Tibial nerve (tissue), 4 donors: ENCODE data around the gene FAM234A. TPM values are rescaled to one million over a fixed set of nuclear protein-coding genes. Genes with fewer than 3 reads are reported as not detected.
"Not testable (repeated sequence)": the region's sequence is repeated elsewhere in the genome, so short reads cannot be mapped to it uniquely, and the experiment has no call there.

Experiments
- DNase-seq, 2 donors: peaks; one replicate each; pipeline ENCODE4 v3.0.0-alpha.2; 2019; ENCODE audit warnings: low spot score in 2 of 2
- H3K27ac ChIP-seq, 4 donors: fragments of 200-600 bp; sonication (generic) in 3 of 4; one replicate each; pipeline ENCODE4 v1.5.1; 2017 to 2019; ENCODE audit warnings: mild to moderate bottlenecking in 1 of 4
- H3K27me3 ChIP-seq, 2 donors: fragments of 200-600 bp; sonication (generic) in 1 of 2; one replicate each; pipeline versions ENCODE4 v1.5.1 to v1.6.0; 2017 to 2019
- H3K36me3 ChIP-seq, 3 donors: fragments of 200-600 bp; sonication (generic); one replicate each; pipeline ENCODE4 v1.5.1; 2018 to 2019
- H3K4me1 ChIP-seq, 4 donors: fragments of 200-600 bp; sonication (generic) in 3 of 4; one replicate each; pipeline ENCODE4 v1.5.1; 2017 to 2019
- H3K4me3 ChIP-seq, 4 donors: fragments of 200-600 bp; sonication (generic) in 3 of 4; one replicate each; pipeline ENCODE4 v1.5.1; 2017 to 2019; ENCODE audit warnings: mild to moderate bottlenecking in 1 of 4, moderate library complexity in 1 of 4
- H3K9me3 ChIP-seq, 4 donors: fragments of 200-600 bp; sonication (generic) in 3 of 4; one replicate each; pipeline ENCODE4 v1.5.1; 2017 to 2019
- CTCF ChIP-seq, 5 experiments: fragments of 200-600 bp in 3 of 5; fragments of 450-650 bp in 2 of 5; sonication (generic) in 3 of 5; IDR thresholded peaks; one replicate each; pipeline ENCODE4 v1.5.1; 2016 to 2019; ENCODE audit warnings: antibody characterized with exemption in 5 of 5, mild to moderate bottlenecking in 3 of 5, moderate library complexity in 2 of 5
- EP300 ChIP-seq, 2 donors: sonication (generic); formaldehyde crosslinking; IDR thresholded peaks; one replicate each; pipeline ENCODE4 v1.6.1; 2017; ENCODE audit warnings: antibody characterized with exemption in 2 of 2, mild to moderate bottlenecking in 1 of 2
- POLR2A ChIP-seq, 2 donors: fragments of 450-650 bp; IDR thresholded peaks; one replicate each; pipeline ENCODE4 v1.6.1; 2017; ENCODE audit warnings: antibody characterized with exemption in 2 of 2, mild to moderate bottlenecking in 2 of 2, moderate library complexity in 2 of 2
- WGBS, 2 donors: methylation state at CpG; one replicate each; pipeline ENCODE4 v1.1.5; 2018; 5-methylcytosine and 5-hydroxymethylcytosine counted together
- total RNA-seq, 4 donors: library from RNA; depleted of rRNA; stranded (reverse); fragments of >200 nt; gene quantifications; one replicate each; pipeline ENCODE4 v1.1.0, GENCODE V29; 2016

The FAM234A gene
- total RNA-seq, 4 donors from 2014 or later = 73.5 to 192 (median 99.0) TPM

- no peak overlapping the region for H3K4me3 ChIP-seq
- no peak for DNase-seq
- 95% methylated on average over 6 of the region's 6 CpGs for WGBS, 2 donors
- no peaks in the 10 kb centered on the region for H3K27me3 ChIP-seq
- H3K4me1 ChIP-seq = no peaks in the 10 kb centered on the region
- TF ChIP-seq POLR2A (IDR thresholded peaks at IDR 0.05) (no peak), EP300 (IDR thresholded peaks at IDR 0.05) (no peak), CTCF (IDR thresholded peaks at IDR 0.05) (no peak)
- H3K27ac ChIP-seq = no peak overlapping the region
- H3K9me3 ChIP-seq = no peaks in the 10 kb centered on the region
- peaks cover 3 to 85% (median 4%) of the 10 kb centered on the region in 3 donors for H3K36me3 ChIP-seq
Observed at GRCh38 chr16:255183-255582, 20.6 kb downstream of the FAM234A start.

DNA sequence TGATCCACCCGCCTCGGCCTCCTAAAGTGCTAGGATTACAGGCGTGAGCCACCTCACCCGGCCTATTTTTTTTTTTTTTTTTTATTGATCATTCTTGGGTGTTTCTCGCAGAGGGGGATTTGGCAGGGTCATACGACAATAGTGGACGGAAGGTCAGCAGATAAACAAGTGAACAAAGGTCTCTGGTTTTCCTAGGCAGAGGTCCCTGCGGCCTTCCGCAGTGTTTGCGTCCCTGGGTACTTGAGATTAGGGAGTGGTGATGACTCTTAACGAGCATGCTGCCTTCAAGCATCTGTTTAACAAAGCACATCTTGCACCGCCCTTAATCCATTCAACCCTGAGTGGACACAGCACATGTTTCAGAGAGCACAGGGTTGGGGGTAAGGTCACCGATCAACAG, 23.5 kb downstream of the FAM234A start:
- H3K27ac ChIP-seq = not testable (repeated sequence)
- peaks cover 0 to 91% (median 9%) of the 10 kb centered on the region in 3 donors for H3K36me3 ChIP-seq
- WGBS, 2 donors = 91 to 94% methylated on average over 13 of the region's 13 CpGs

GRCh38 chr16:259226-259625, 24.6 kb downstream of the FAM234A start:
- Histone ChIP-seq H3K4me3 (no peak overlapping the region), H3K36me3 (peaks cover 0 to 92% (median 13%) of the 10 kb centered on the region in 3 donors), H3K27me3 (no peaks in the 10 kb centered on the region), H3K4me1 (no peaks in the 10 kb centered on the region), H3K27ac (no peak overlapping the region), H3K9me3 (no peaks in the 10 kb centered on the region)
- 77 to 83% methylated on average over 10 of the region's 10 CpGs for WGBS, 2 donors
- DNase-seq = no peak
- no peak for TF ChIP-seq POLR2A (IDR thresholded peaks at IDR 0.05)
- no peak for TF ChIP-seq CTCF (IDR thresholded peaks at IDR 0.05)
- TF ChIP-seq EP300 (IDR thresholded peaks at IDR 0.05) = no peak

More for the DNA sequence above, 23.5 kb downstream of the FAM234A start:
- H3K27me3 ChIP-seq, DNase-seq, H3K4me3 ChIP-seq, H3K4me1 ChIP-seq, H3K9me3 ChIP-seq: not testable (repeated sequence)

- peaks cover 0 to 92% (median 13%) of the 10 kb centered on the region in 3 donors for H3K36me3 ChIP-seq
- 92% methylated on average over 10 of the region's 13 CpGs for WGBS, 2 donors
- H3K27ac ChIP-seq = no peak overlapping the region
- TF ChIP-seq POLR2A (IDR thresholded peaks at IDR 0.05) (no peak), EP300 (IDR thresholded peaks at IDR 0.05) (no peak), CTCF (IDR thresholded peaks at IDR 0.05) (no peak)
- no peak for DNase-seq
- H3K9me3 ChIP-seq = no peaks in the 10 kb centered on the region
- no peaks in the 10 kb centered on the region for H3K27me3 ChIP-seq
- no peaks in the 10 kb centered on the region for H3K4me1 ChIP-seq
- H3K4me3 ChIP-seq = no peak overlapping the region
Observed at GRCh38 chr16:259814-260253, 25.2 kb downstream of the FAM234A start.

DNA sequence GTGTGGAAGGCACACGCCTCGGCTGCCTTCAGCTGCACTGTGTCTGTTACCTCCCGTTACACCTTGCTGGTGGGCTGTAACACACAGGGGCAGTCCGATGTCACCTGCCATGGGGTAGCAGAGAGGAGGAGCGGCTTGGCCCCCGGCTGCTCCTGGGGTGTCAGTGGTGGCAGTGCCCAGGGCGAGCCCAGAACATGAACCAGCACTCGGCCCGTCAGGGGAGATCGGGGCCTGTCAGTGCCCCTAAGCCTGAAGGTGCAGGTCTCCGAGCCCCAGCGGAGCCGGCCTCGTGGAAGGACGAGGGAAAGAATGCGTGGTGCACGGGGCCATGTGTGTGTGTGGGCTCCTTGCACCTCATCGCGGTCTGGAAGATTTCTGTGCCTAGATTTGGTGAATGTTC, 25.7 kb downstream of the FAM234A start:
- Histone ChIP-seq H3K36me3 (peaks cover 0 to 92% (median 13%) of the 10 kb centered on the region in 3 donors), H3K4me3 (no peak overlapping the region), H3K27me3 (no peaks in the 10 kb centered on the region), H3K4me1 (peaks cover 0 to 2% (median 0%) of the 10 kb centered on the region in 4 donors), H3K9me3 (no peaks in the 10 kb centered on the region), H3K27ac (no peak overlapping the region)
- TF ChIP-seq CTCF (IDR thresholded peaks at IDR 0.05) (no peak), POLR2A (IDR thresholded peaks at IDR 0.05) (no peak), EP300 (IDR thresholded peaks at IDR 0.05) (no peak)
- 92% methylated on average over 13 to 19 of the region's 19 CpGs for WGBS, 2 donors
- DNase-seq = no peak
